Breast epithelium (tissue), 4 donors: ENCODE results near the gene EPB41L2. TPM values are rescaled to one million over a fixed set of nuclear protein-coding genes. Genes with fewer than 3 reads are reported as not detected.

Experiments used
- DNase-seq, 2 donors: peaks; one replicate each; pipeline ENCODE4 v3.0.0-alpha.2; 2019; ENCODE audit warnings: low spot score in 2 of 2
- H3K27ac ChIP-seq, 2 donors: fragments of 200-600 bp; sonication (generic) in 1 of 2; one replicate each; pipeline ENCODE4 v1.5.1; 2016 to 2019; ENCODE audit warnings: mild to moderate bottlenecking in 1 of 2
- H3K27me3 ChIP-seq, 2 donors: fragments of 200-600 bp; sonication (generic) in 1 of 2; one replicate each; pipeline versions ENCODE4 v1.5.1 to v1.6.0; 2017 to 2019; ENCODE audit warnings: control low read depth in 1 of 2, mild to moderate bottlenecking in 1 of 2
- H3K36me3 ChIP-seq: fragments of 200-600 bp; one replicate; pipeline ENCODE4 v1.5.1; 2019
- H3K4me1 ChIP-seq, 2 donors: fragments of 200-600 bp; sonication (generic); one replicate each; pipeline ENCODE4 v1.5.1; 2016 to 2019; ENCODE audit warnings: control low read depth in 1 of 2
- H3K4me3 ChIP-seq, 3 donors: fragments of 200-600 bp; sonication (generic); 1 replicate in 2 of 3; 2 replicates in 1 of 3; pipeline ENCODE4 v1.5.1; 2016 to 2019; ENCODE audit warnings: mild to moderate bottlenecking in 3 of 3, moderate library complexity in 2 of 3
- H3K9me3 ChIP-seq, 2 donors: fragments of 200-600 bp; sonication (generic) in 1 of 2; one replicate each; pipeline ENCODE4 v1.5.1; 2016 to 2019; ENCODE audit warnings: control low read depth in 1 of 2
- CTCF ChIP-seq, 3 donors: fragments of 450-650 bp; IDR thresholded peaks; one replicate each; pipeline ENCODE4 v1.5.1; 2016 to 2017; ENCODE audit warnings: antibody characterized with exemption in 3 of 3, mild to moderate bottlenecking in 3 of 3, moderate library complexity in 3 of 3
- POLR2A ChIP-seq: fragments of 450-650 bp; IDR thresholded peaks from one replicate; pipeline ENCODE4 v1.6.1; 2016; ENCODE audit warnings: antibody characterized with exemption, mild to moderate bottlenecking, moderate library complexity
- POLR2AphosphoS5 ChIP-seq, 3 donors: sonication (generic); formaldehyde crosslinking; IDR thresholded peaks; one replicate each; pipeline ENCODE4 v1.6.1; 2017; ENCODE audit warnings: antibody characterized with exemption in 3 of 3
- intact Hi-C: fragments of 100-400 bp; cut with DNase I; formaldehyde crosslinking; loops from one replicate; pipeline ENCODE4 v1.15.1; 2023; ENCODE audit warnings: low total_unique reads
- total RNA-seq, 3 donors: library from RNA; depleted of rRNA; stranded (reverse); fragments of >200 nt; gene quantifications; one replicate each; pipeline ENCODE4 v1.1.0, GENCODE V29; 2016

EPB41L2 gene
- total RNA-seq, 3 donors from 2014 or later: 72.7 to 110 (median 101) TPM

DNA sequence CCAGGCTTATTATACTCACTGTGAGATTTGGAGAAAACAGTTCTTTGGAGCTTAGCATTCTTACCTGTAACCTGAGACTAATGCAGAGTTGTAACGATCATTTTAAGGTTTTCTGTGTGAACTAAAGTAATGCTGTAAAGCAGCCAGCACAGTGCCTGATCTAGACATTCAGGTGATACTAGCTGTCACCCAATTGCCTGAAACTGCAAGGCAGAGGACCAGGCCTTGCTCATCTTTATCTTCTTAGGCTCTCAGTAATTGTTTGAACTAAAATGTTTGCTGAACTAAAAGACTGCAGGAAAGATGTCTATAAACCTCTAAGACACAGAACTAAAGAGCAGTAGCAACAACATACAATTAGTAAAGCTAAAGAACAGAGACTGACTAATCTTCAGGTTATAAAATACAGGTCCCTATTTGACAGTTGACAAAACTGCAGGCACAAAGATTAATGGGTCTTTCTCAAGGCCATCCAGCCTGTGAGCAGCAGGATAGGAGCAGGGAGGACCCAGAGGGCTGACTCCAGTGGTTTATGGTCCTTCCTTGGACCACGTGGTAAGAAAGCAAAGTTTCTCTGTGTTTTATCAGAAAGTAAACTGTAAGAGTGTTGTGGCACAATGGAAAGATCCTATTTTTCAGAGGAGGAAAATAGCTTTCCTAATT, 204.4 kb downstream of the EPB41L2 start:
- TF ChIP-seq CTCF (IDR thresholded peaks at IDR 0.05) (no peak), POLR2AphosphoS5 (IDR thresholded peaks at IDR 0.05) (no peak), POLR2A (no peak)
- no peak overlapping the region for H3K4me3 ChIP-seq
- no peak overlapping the region for H3K27ac ChIP-seq
- no peaks in the 10 kb centered on the region for H3K27me3 ChIP-seq
- no peaks in the 10 kb centered on the region for H3K9me3 ChIP-seq
- no peak for DNase-seq
- no peaks in the 10 kb centered on the region for H3K36me3 ChIP-seq
- no peaks in the 10 kb centered on the region for H3K4me1 ChIP-seq
- intact Hi-C loops: no loop called here

GRCh38 chr6:130858054-130858453, 205.0 kb downstream of the EPB41L2 start:
- Histone ChIP-seq H3K4me1 (no peaks in the 10 kb centered on the region), H3K36me3 (no peaks in the 10 kb centered on the region), H3K27me3 (no peaks in the 10 kb centered on the region), H3K9me3 (no peaks in the 10 kb centered on the region), H3K27ac (no peak overlapping the region), H3K4me3 (no peak overlapping the region)
- TF ChIP-seq POLR2A: no peak
- TF ChIP-seq CTCF (IDR thresholded peaks at IDR 0.05): no peak
- TF ChIP-seq POLR2AphosphoS5 (IDR thresholded peaks at IDR 0.05): no peak
- intact Hi-C loops: no loop called here
- no peak for DNase-seq

DNA sequence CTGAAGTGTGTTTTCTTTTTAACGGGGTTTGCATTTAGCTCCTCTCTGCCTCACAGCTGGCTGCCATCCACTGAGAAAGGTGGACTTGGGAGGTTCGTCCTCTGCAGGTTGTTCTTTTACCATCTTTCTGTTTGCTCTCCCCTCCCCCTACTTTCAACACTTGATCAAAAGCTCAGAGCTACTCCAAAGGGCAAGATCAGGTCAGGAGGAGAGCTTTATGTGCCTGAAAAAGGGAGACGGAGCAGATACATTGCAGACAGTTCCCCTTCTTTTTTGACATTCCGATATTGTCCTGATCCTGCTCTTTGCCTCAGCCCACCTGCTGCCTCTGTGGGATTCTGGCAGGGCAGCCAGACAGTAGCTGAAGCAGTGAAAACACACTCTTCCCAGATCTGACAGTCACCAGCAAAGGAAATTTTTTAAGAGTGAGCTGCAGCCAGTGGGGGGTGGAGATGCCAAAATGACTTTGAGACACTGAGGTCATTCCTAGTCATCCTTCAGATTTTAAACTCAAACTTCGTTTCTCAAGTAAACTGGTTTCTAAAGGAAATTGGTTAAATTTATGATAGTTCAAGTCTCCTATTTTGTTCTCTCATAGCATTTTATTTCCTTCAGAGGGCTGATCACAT, 209.4 kb downstream of the EPB41L2 start:
- TF ChIP-seq POLR2AphosphoS5 (IDR thresholded peaks at IDR 0.05) (no peak), POLR2A (no peak), CTCF (IDR thresholded peaks at IDR 0.05) (no peak)
- Histone ChIP-seq H3K4me3 (no peak overlapping the region), H3K9me3 (no peaks in the 10 kb centered on the region), H3K27me3 (no peaks in the 10 kb centered on the region), H3K4me1 (no peaks in the 10 kb centered on the region), H3K36me3 (no peaks in the 10 kb centered on the region), H3K27ac (no peak overlapping the region)
- DNase-seq: no peak
- intact Hi-C loops: no loop called here

GRCh38 chr6:130852844-130853554, 210.0 kb downstream of the EPB41L2 start:
- no peak for DNase-seq
- H3K4me1 ChIP-seq: no peaks in the 10 kb centered on the region
- intact Hi-C loops: no loop called here
- no peaks in the 10 kb centered on the region for H3K9me3 ChIP-seq
- no peaks in the 10 kb centered on the region for H3K36me3 ChIP-seq
- H3K27ac ChIP-seq: no peak overlapping the region
- no peak overlapping the region for H3K4me3 ChIP-seq
- H3K27me3 ChIP-seq: no peaks in the 10 kb centered on the region
- TF ChIP-seq POLR2AphosphoS5 (IDR thresholded peaks at IDR 0.05) (no peak), CTCF (IDR thresholded peaks at IDR 0.05) (no peak), POLR2A (no peak)

GRCh38 chr6:130851026-130851425, 212.0 kb downstream of the EPB41L2 start:
- Histone ChIP-seq H3K27ac (no peak overlapping the region), H3K27me3 (no peaks in the 10 kb centered on the region), H3K36me3 (no peaks in the 10 kb centered on the region), H3K4me3 (no peak overlapping the region), H3K4me1 (no peaks in the 10 kb centered on the region), H3K9me3 (no peaks in the 10 kb centered on the region)
- no peak for DNase-seq
- TF ChIP-seq POLR2A: no peak
- no peak for TF ChIP-seq CTCF (IDR thresholded peaks at IDR 0.05)
- no peak for TF ChIP-seq POLR2AphosphoS5 (IDR thresholded peaks at IDR 0.05)
- intact Hi-C loops: no loop called here
